ENCODE data around the gene NOVA2.

Gene NOVA2

DNA sequence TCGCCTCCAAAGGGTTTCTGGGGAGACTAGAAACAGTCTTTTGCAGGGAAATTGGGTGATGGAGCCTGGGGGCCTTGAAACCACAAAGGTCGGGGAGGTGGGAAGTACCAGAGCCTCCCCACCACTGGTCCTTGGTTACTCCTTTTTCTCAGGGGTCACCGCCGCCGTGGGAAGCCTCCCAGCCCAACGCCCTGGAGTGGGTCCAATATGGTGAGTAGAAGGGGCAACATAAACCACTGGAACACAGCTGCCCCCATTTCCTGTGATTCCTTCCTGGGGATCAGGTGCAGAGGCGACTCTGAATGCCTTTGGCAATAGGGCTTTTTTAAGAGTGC lies 43.4 kb upstream of the NOVA2 start:
- Histone ChIP-seq H3K27me3 (ENCODE audit: control insufficient read depth, insufficient read depth, low read length) (peaks cover 23% of the 10 kb centered on the region), H3K4me1 (ENCODE audit: control insufficient read depth, insufficient read depth, low read length) (peaks cover 16% of the 10 kb centered on the region; the same call in 1 of the 2 replicates), H3K9ac (ENCODE audit: low read depth, low read length) (no peak overlapping the region), H3K4me3 (ENCODE audit: low read depth, low read length) (no peak overlapping the region), H3K9me3 (ENCODE audit: control insufficient read depth, insufficient read depth, low read length) (no peaks in the 10 kb centered on the region), H3K27ac (ENCODE audit: low read depth, low read length) (no peak overlapping the region), H3K36me3 (ENCODE audit: control insufficient read depth, insufficient read depth, low read length) (peaks cover 6% of the 10 kb centered on the region)

DNA sequence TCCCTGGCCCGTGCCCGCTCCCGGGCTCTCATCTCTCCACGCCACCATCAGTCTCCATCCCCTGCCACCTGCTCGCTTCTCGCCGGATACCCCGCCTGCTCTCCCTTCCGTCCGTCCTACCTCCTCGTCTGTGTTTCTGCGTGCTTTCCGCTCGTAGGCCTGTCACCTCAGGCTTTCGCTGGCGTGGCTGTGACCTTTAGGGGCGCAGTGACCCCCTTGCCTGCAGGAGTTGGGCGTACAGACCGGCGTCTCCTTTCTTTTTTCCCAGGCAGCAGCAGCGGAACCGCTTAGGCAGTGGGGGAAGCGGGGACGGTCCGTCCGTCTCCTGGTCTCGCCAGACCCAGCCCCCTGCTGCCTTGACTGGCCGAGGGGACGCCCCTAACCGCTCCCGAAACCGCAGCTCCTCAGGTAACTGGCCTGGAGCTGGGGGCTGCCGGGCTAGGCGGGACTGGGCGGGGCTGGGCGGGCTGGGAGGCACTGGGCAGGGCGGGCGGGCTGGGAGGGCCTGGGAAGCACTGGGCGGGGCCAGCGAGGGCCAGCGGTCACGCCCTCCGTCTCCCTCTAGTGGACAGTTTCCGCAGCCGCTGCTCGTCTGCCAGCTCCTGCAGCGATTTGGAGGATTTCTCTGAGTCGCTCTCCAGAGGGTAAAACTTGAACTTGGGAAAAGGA lies 42.9 kb upstream of the NOVA2 start:
- Histone ChIP-seq H3K9ac (ENCODE audit: low read depth, low read length) (no peak overlapping the region), H3K4me1 (ENCODE audit: control insufficient read depth, insufficient read depth, low read length) (peaks cover 16% of the 10 kb centered on the region; the same call in 1 of the 2 replicates), H3K9me3 (ENCODE audit: control insufficient read depth, insufficient read depth, low read length) (no peaks in the 10 kb centered on the region), H3K4me3 (ENCODE audit: low read depth, low read length) (peak overlapping the region; percentile 59), H3K27ac (ENCODE audit: low read depth, low read length) (no peak overlapping the region), H3K36me3 (ENCODE audit: control insufficient read depth, insufficient read depth, low read length) (peaks cover 6% of the 10 kb centered on the region), H3K27me3 (ENCODE audit: control insufficient read depth, insufficient read depth, low read length) (peaks cover 23% of the 10 kb centered on the region)

DNA sequence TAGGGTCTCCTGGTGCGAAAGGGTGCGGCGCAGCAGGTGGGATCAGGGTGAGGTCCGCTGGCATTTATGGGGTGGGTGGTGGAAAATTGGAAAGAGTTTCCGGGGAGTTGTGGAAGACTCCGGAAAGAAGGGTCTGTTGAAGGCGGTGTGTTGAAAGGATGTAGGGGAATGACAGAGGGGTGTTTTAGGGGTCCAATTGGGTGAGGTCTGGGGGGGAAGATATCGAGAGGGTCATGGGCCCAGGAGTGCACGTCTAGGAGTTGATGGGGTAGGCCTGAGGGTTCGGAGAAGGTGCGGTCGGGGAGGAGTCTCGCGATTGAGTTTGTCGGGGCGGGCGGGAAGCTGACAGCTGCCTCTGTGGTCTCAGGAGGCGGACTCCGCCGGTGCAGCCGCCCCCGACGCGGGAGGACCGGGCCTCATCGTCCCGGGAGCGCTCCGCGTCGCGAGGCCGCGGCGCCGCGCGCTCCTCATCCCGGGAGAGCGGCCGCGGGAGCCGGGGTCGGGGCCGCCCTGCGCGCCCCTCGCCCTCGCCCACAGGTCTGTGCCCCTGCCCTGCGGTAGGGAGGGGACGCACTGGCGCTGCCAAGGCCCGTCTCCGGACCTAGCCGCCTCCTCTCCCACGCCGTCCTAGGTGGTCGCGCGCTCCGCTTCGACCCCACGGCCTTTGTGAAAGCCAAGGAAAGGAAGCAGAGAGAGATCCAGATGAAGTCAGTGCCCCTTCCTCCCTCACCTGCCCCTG lies 42.2 kb upstream of the NOVA2 start:
- Histone ChIP-seq H3K4me3 (ENCODE audit: low read depth, low read length) (peak overlapping the region; percentile 59), H3K27ac (ENCODE audit: low read depth, low read length) (no peak overlapping the region), H3K4me1 (ENCODE audit: control insufficient read depth, insufficient read depth, low read length) (peaks cover 13% of the 10 kb centered on the region; the same call in 1 of the 2 replicates), H3K27me3 (ENCODE audit: control insufficient read depth, insufficient read depth, low read length) (peaks cover 23% of the 10 kb centered on the region), H3K36me3 (ENCODE audit: control insufficient read depth, insufficient read depth, low read length) (peaks cover 6% of the 10 kb centered on the region), H3K9me3 (ENCODE audit: control insufficient read depth, insufficient read depth, low read length) (no peaks in the 10 kb centered on the region), H3K9ac (ENCODE audit: low read depth, low read length) (no peak overlapping the region)

DNA sequence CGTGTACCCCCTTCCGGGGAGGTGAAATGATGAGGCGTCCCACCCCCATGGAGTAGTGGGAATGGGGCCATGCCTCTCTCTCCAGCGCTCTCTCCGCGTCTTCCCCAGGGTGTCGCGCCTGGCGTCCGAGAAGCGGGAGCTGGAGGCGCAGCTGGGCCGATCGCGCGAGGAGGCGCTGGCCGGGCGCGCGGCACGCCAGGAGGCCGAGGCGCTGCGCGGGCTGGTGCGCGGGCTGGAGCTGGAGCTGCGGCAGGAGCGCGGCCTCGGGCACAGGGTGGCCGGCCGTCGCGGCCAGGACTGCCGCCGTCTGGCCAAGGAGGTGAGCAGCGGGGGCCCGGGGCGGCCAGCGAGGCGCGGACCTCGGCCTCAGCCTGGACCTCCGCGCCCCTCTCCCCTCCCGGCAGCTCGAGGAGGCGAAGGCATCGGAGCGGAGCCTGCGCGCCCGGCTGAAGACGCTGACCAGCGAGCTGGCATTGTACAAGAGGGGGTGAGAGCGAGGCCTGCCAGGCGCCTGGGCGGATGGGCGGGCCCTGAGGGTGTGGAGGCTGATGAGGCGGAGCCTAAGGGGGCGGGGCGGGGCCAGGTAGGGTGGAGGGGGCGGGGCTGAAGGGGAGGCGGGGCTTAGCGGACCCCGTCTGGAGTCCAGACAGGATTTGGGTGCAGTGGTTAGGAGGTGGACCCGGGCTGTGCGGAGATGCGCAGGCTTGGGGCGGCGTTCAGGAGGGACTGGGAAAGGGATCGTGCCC lies 41.4 kb upstream of the NOVA2 start:
- peaks cover 6% of the 10 kb centered on the region for H3K36me3 ChIP-seq (ENCODE audit: control insufficient read depth, insufficient read depth, low read length)
- no peaks in the 10 kb centered on the region for H3K9me3 ChIP-seq (ENCODE audit: control insufficient read depth, insufficient read depth, low read length)
- no peak overlapping the region; the same call in 1 of the 2 replicates for H3K9ac ChIP-seq (ENCODE audit: low read depth, low read length)
- peaks cover 23% of the 10 kb centered on the region for H3K27me3 ChIP-seq (ENCODE audit: control insufficient read depth, insufficient read depth, low read length)
- H3K4me1 ChIP-seq (ENCODE audit: control insufficient read depth, insufficient read depth, low read length) = peaks cover 13% of the 10 kb centered on the region; the same call in 1 of the 2 replicates
- peak overlapping the region; percentile 60 for H3K4me3 ChIP-seq (ENCODE audit: low read depth, low read length)
- H3K27ac ChIP-seq (ENCODE audit: low read depth, low read length) = no peak overlapping the region

DNA sequence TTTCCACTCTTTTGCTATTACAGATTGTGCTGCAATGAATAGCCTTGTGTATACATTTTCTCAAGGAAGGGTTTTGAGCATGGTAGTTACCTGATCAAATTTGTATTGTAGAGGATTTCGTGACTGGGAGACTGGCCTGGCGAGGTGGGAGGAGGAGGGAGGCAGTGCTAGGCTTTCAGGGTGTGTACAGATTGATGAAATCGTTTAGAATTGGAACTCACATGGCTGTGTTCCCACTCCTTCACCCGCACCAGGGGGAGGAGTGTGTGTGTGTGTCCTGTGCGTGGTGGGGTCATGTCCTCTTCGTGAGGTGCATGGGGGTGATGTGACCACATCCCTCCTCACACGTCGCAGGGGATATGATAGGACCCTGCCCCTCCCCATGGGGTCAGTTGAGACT lies 40.9 kb upstream of the NOVA2 start:
- H3K27me3 ChIP-seq (ENCODE audit: control insufficient read depth, insufficient read depth, low read length) = peaks cover 23% of the 10 kb centered on the region
- peak overlapping the region; percentile 60 for H3K4me3 ChIP-seq (ENCODE audit: low read depth, low read length)
- H3K4me1 ChIP-seq (ENCODE audit: control insufficient read depth, insufficient read depth, low read length) = peaks cover 13% of the 10 kb centered on the region; the same call in 1 of the 2 replicates
- no peak overlapping the region for H3K27ac ChIP-seq (ENCODE audit: low read depth, low read length)
- peaks cover 6% of the 10 kb centered on the region for H3K36me3 ChIP-seq (ENCODE audit: control insufficient read depth, insufficient read depth, low read length)
- H3K9ac ChIP-seq (ENCODE audit: low read depth, low read length) = no peak overlapping the region
- H3K9me3 ChIP-seq (ENCODE audit: control insufficient read depth, insufficient read depth, low read length) = no peaks in the 10 kb centered on the region

DNA sequence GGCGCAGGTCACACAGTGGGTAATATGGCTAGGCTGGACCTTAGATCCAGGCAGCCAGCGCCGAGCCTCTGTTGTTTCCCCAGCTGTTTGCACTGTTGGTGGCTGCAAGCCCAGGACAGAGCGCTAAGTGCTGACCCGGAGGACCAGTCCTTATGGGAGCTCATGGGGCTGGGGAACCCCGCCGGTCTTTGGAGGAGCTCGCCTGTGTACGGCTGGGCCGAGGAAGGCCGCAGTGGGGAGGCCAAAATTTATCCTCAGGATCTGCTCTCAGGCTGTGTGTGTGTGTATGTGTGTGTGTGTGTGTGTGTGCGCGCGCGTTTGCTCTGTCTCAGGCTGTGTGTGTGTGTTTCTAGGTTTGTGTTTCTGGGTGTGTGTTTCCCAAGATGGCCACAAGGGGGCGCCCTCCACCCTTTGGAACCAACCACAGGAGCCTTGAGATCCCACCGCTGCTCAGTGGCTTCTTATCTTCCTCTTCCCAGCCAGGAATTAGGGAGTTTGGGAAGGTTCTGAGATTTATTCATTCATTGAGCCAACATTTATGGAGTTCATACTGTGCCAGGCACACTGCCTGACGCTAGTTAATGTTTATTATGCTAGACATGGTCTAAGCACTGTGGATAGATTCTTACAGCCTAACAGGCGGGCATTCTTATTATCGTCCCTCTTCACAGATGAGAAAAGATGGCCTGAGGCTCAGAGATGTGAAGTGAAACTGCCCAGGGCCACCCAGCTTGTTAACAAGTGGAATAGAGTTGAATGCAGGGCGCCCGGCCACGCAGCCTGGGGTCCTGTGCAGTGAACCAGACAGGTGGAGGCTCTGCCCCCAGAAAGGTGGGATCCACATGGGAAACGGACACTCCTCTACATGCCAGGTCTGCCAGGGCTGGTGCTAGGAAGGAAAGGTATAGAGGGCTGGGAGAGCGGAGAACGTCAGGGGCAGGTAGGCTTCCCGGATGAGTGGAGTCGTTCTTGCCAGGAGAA lies 36.2 kb upstream of the NOVA2 start:
- H3K4me1 ChIP-seq (ENCODE audit: control insufficient read depth, insufficient read depth, low read length) = peaks cover 4% of the 10 kb centered on the region; the same call in 1 of the 2 replicates
- no peaks in the 10 kb centered on the region for H3K9me3 ChIP-seq (ENCODE audit: control insufficient read depth, insufficient read depth, low read length)
- 0 out of 2 replicates have a peak, but pooled peaks cover 4% of the 10 kb centered on the region for H3K36me3 ChIP-seq (ENCODE audit: control insufficient read depth, insufficient read depth, low read length)
- H3K27me3 ChIP-seq (ENCODE audit: control insufficient read depth, insufficient read depth, low read length) = peaks cover 9% of the 10 kb centered on the region
- no peak overlapping the region for H3K27ac ChIP-seq (ENCODE audit: low read depth, low read length)
- no peak overlapping the region for H3K9ac ChIP-seq (ENCODE audit: low read depth, low read length)
- H3K4me3 ChIP-seq (ENCODE audit: low read depth, low read length) = no peak overlapping the region

DNA sequence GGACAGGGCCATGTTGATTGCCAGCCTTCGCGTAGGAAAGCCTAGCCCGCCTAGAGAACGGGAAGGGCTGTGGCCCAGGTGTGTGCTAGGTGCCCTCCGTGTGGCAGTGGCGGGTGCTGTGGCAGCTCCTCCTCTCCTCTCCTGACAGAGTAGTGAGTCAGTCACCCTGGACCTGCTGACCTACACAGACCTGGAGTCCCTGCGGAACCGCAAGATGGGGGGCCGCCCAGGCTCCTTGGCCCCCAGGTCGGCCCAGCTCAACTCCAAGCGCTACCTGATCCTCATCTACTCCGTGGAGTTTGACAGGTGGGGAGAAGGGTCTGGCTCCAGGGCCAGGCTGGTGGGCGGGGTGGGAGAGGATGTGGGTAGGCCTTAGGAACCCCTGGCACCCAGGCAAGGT lies 32.7 kb upstream of the NOVA2 start:
- no peaks in the 10 kb centered on the region for H3K9me3 ChIP-seq (ENCODE audit: control insufficient read depth, insufficient read depth, low read length)
- H3K27ac ChIP-seq (ENCODE audit: low read depth, low read length) = no peak overlapping the region
- 0 out of 2 replicates have a peak, but pooled peaks cover 4% of the 10 kb centered on the region for H3K36me3 ChIP-seq (ENCODE audit: control insufficient read depth, insufficient read depth, low read length)
- H3K4me3 ChIP-seq (ENCODE audit: low read depth, low read length) = no peak overlapping the region
- H3K9ac ChIP-seq (ENCODE audit: low read depth, low read length) = no peak overlapping the region
- no peaks in the 10 kb centered on the region for H3K27me3 ChIP-seq (ENCODE audit: control insufficient read depth, insufficient read depth, low read length)
- H3K4me1 ChIP-seq (ENCODE audit: control insufficient read depth, insufficient read depth, low read length) = no peaks in the 10 kb centered on the region

DNA sequence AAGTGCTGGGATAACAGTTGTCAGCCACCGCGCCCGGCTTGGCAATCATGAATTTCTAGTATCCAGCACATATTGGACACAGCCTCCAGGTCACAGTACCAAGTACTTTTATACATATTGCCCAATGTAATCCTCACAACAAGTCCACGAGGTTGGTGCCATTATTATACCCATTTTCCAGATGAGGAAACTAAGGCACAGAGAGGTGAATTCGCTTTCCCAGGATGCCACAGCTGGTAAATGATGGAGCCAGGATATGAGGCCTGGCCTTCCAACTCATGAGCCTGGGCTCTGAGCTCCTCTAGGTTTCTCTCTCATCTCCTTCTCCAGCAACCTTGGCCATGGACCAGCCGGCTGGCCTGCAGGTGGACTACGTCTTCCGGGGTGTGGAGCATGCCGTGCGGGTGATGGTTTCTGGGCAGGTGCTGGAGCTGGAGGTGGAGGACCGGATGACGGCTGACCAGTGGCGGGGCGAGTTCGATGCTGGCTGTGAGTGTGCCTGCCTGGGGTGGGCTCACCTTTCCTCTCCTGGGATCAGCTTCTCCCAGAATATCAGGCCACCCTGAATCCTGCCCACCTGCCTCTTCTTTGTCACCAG lies 29.1 kb upstream of the NOVA2 start:
- no peaks in the 10 kb centered on the region for H3K4me1 ChIP-seq (ENCODE audit: control insufficient read depth, insufficient read depth, low read length)
- no peaks in the 10 kb centered on the region for H3K27me3 ChIP-seq (ENCODE audit: control insufficient read depth, insufficient read depth, low read length)
- no peak overlapping the region for H3K27ac ChIP-seq (ENCODE audit: low read depth, low read length)
- no peak overlapping the region for H3K9ac ChIP-seq (ENCODE audit: low read depth, low read length)
- no peaks in the 10 kb centered on the region for H3K9me3 ChIP-seq (ENCODE audit: control insufficient read depth, insufficient read depth, low read length)
- H3K36me3 ChIP-seq (ENCODE audit: control insufficient read depth, insufficient read depth, low read length) = 0 out of 2 replicates have a peak, but pooled peaks cover 4% of the 10 kb centered on the region
- no peak overlapping the region for H3K4me3 ChIP-seq (ENCODE audit: low read depth, low read length)

DNA sequence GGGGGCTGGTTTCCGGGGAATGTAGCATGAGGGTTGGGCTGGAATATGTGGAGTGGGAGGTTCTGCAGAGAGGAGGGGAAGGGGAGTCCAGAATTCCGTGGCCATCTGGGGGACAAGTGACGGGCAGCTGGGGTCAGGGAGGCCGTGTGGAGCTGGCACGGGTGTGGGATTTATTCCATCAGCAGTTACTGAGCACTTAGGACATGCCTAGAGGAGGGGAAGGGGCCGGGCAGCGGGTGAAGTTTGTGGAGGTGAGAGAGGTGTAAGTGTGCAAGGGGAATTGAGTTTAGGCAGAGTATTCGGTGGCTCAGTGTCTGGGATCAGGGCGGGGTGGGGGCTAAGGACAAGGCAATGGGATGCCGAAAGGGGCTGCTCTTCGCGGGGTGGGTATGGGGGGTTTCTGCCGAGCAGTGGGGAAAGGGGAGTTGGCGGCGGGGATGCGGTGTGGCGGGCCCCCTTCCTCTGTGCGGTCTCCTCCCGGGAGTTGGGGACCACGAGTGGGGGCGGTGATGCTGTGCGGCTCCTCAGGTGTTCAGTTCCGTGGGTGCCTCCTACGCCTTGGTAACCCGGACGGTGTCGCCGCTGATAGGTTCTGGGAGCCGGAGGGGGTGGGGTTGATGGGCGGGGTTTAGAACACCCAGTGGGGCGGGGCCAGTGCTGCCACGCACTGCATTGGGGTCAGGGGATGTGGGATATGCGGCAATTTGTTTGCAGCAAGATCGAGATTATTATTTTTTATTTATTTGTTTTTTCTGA lies 27.0 kb upstream of the NOVA2 start:
- H3K36me3 ChIP-seq (ENCODE audit: control insufficient read depth, insufficient read depth, low read length) = no peaks in the 10 kb centered on the region; the same call in 1 of the 2 replicates
- H3K4me3 ChIP-seq (ENCODE audit: low read depth, low read length) = peak overlapping the region; percentile 76
- H3K9ac ChIP-seq (ENCODE audit: low read depth, low read length) = no peak overlapping the region
- H3K27ac ChIP-seq (ENCODE audit: low read depth, low read length) = no peak overlapping the region
- no peaks in the 10 kb centered on the region for H3K4me1 ChIP-seq (ENCODE audit: control insufficient read depth, insufficient read depth, low read length)
- no peaks in the 10 kb centered on the region for H3K9me3 ChIP-seq (ENCODE audit: control insufficient read depth, insufficient read depth, low read length)
- no peaks in the 10 kb centered on the region for H3K27me3 ChIP-seq (ENCODE audit: control insufficient read depth, insufficient read depth, low read length)
